ENCODE data around the gene OR51E1.

The OR51E1 gene

GRCh38 chr11:4664786-4665185 lies 21.0 kb downstream of the OR51E1 start:
- no peak overlapping the region for H3K4me2 ChIP-seq (ENCODE audit: insufficient read depth, low read length, poor library complexity, severe bottlenecking)
- H2BK120ac ChIP-seq (ENCODE audit: low read depth, low read length) = no peak overlapping the region
- no peak overlapping the region for H4K91ac ChIP-seq (ENCODE audit: low read depth, low read length, poor library complexity)
- DNase-seq (ENCODE audit: low spot score) = no peak
- H3K4me1 ChIP-seq (ENCODE audit: control insufficient read depth in 2 of 2, insufficient read depth in 1 of 2, low read depth in 1 of 2, low read length in 2 of 2) = no peaks in the 10 kb centered on the region
- H2BK5ac ChIP-seq (ENCODE audit: low read length) = no peak overlapping the region
- H2AK5ac ChIP-seq (ENCODE audit: low read depth, low read length) = no peak overlapping the region
- H3K4me3 ChIP-seq (ENCODE audit: low read length in 2 of 2) = no peak overlapping the region
- H3K27ac ChIP-seq (replicated peaks; ENCODE audit: low read length) = no peak overlapping the region
- no peak overlapping the region for H2BK12ac ChIP-seq (ENCODE audit: low read length)
- no peak overlapping the region for H4K8ac ChIP-seq (ENCODE audit: low read depth, low read length)
- no peak overlapping the region for H3K4ac ChIP-seq (ENCODE audit: low read length)
- H3K36me3 ChIP-seq (replicated peaks in 1 of 2; ENCODE audit: control insufficient read depth in 2 of 2, insufficient read depth in 2 of 2, low read length in 2 of 2) = no peaks in the 10 kb centered on the region
- H3K23ac ChIP-seq (ENCODE audit: low read depth, low read length, poor library complexity) = no peak overlapping the region
- no CpG with 5 or more reads among the region's 3 CpGs for WGBS, 2 donors (ENCODE audit: extremely low coverage in 2 of 2, insufficient read length in 2 of 2, insufficient replicate concordance in 1 of 2)
- no peaks in the 10 kb centered on the region for H3K27me3 ChIP-seq (ENCODE audit: control insufficient read depth in 3 of 3, insufficient read depth in 3 of 3, low read depth in 1 of 3, low read length in 3 of 3)
- no peak overlapping the region for H2AFZ ChIP-seq (ENCODE audit: low read length)
- H3K9me3 ChIP-seq (replicated peaks in 1 of 2; ENCODE audit: control insufficient read depth in 2 of 2, insufficient read depth in 1 of 2, low read depth in 1 of 2, low read length in 2 of 2) = no peaks in the 10 kb centered on the region
- no peak overlapping the region for H3K14ac ChIP-seq (ENCODE audit: low read length)
- no peak overlapping the region for H2BK15ac ChIP-seq (ENCODE audit: low read length)
- no peak overlapping the region for H3K18ac ChIP-seq (ENCODE audit: low read length)
- H3K79me1 ChIP-seq (ENCODE audit: low read depth, low read length) = no peaks in the 10 kb centered on the region
- H3K9ac ChIP-seq (ENCODE audit: low read depth, low read length, poor library complexity) = no peak overlapping the region

- H2AK5ac ChIP-seq (ENCODE audit: low read depth, low read length) = no peak overlapping the region
- H3K27me3 ChIP-seq (ENCODE audit: control insufficient read depth in 3 of 3, insufficient read depth in 3 of 3, low read depth in 1 of 3, low read length in 3 of 3) = no peaks in the 10 kb centered on the region
- H3K23ac ChIP-seq (ENCODE audit: low read depth, low read length, poor library complexity) = no peak overlapping the region
- no peak overlapping the region for H3K27ac ChIP-seq (replicated peaks; ENCODE audit: low read length)
- H4K91ac ChIP-seq (ENCODE audit: low read depth, low read length, poor library complexity) = no peak overlapping the region
- H3K4me1 ChIP-seq (ENCODE audit: control insufficient read depth in 2 of 2, insufficient read depth in 1 of 2, low read depth in 1 of 2, low read length in 2 of 2) = no peaks in the 10 kb centered on the region
- no peak overlapping the region for H3K4ac ChIP-seq (ENCODE audit: low read length)
- no CpG with 5 or more reads among the region's 2 CpGs for WGBS, 2 donors (ENCODE audit: extremely low coverage in 2 of 2, insufficient read length in 2 of 2, insufficient replicate concordance in 1 of 2)
- H4K8ac ChIP-seq (ENCODE audit: low read depth, low read length) = no peak overlapping the region
- no peak overlapping the region for H2BK12ac ChIP-seq (ENCODE audit: low read length)
- no peak overlapping the region for H3K14ac ChIP-seq (ENCODE audit: low read length)
- H3K4me2 ChIP-seq (ENCODE audit: insufficient read depth, low read length, poor library complexity, severe bottlenecking) = no peak overlapping the region
- H3K9me3 ChIP-seq (replicated peaks in 1 of 2; ENCODE audit: control insufficient read depth in 2 of 2, insufficient read depth in 1 of 2, low read depth in 1 of 2, low read length in 2 of 2) = no peaks in the 10 kb centered on the region
- no peak overlapping the region for H2BK5ac ChIP-seq (ENCODE audit: low read length)
- H3K36me3 ChIP-seq (replicated peaks in 1 of 2; ENCODE audit: control insufficient read depth in 2 of 2, insufficient read depth in 2 of 2, low read length in 2 of 2) = no peaks in the 10 kb centered on the region
- H3K4me3 ChIP-seq (ENCODE audit: low read length in 2 of 2) = no peak overlapping the region
- H2AFZ ChIP-seq (ENCODE audit: low read length) = no peak overlapping the region
- no peak overlapping the region for H2BK15ac ChIP-seq (ENCODE audit: low read length)
- no peak overlapping the region for H3K9ac ChIP-seq (ENCODE audit: low read depth, low read length, poor library complexity)
- H3K18ac ChIP-seq (ENCODE audit: low read length) = no peak overlapping the region
- H2BK120ac ChIP-seq (ENCODE audit: low read depth, low read length) = no peak overlapping the region
- H3K79me1 ChIP-seq (ENCODE audit: low read depth, low read length) = no peaks in the 10 kb centered on the region
- DNase-seq (ENCODE audit: low spot score) = no peak
These were observed 21.6 kb downstream of the OR51E1 start for GRCh38 chr11:4665424-4665823.

GRCh38 chr11:4671741-4672140 lies 28.0 kb downstream of the OR51E1 start:
- H4K91ac ChIP-seq (ENCODE audit: low read depth, low read length, poor library complexity) = no peak overlapping the region
- no peaks in the 10 kb centered on the region for H3K27me3 ChIP-seq (ENCODE audit: control insufficient read depth in 3 of 3, insufficient read depth in 3 of 3, low read depth in 1 of 3, low read length in 3 of 3)
- no peak overlapping the region for H3K27ac ChIP-seq (replicated peaks; ENCODE audit: low read length)
- no peaks in the 10 kb centered on the region for H3K4me1 ChIP-seq (ENCODE audit: control insufficient read depth in 2 of 2, insufficient read depth in 1 of 2, low read depth in 1 of 2, low read length in 2 of 2)
- no peaks in the 10 kb centered on the region for H3K79me1 ChIP-seq (ENCODE audit: low read depth, low read length)
- no peak overlapping the region for H3K9ac ChIP-seq (ENCODE audit: low read depth, low read length, poor library complexity)
- no peaks in the 10 kb centered on the region for H3K36me3 ChIP-seq (replicated peaks in 1 of 2; ENCODE audit: control insufficient read depth in 2 of 2, insufficient read depth in 2 of 2, low read length in 2 of 2)
- no CpG with 5 or more reads among the region's 2 CpGs for WGBS, 2 donors (ENCODE audit: extremely low coverage in 2 of 2, insufficient read length in 2 of 2, insufficient replicate concordance in 1 of 2)
- no peak overlapping the region for H2BK12ac ChIP-seq (ENCODE audit: low read length)
- H3K4me3 ChIP-seq (ENCODE audit: low read length in 2 of 2) = no peak overlapping the region
- H3K4me2 ChIP-seq (ENCODE audit: insufficient read depth, low read length, poor library complexity, severe bottlenecking) = no peak overlapping the region
- H3K14ac ChIP-seq (ENCODE audit: low read length) = no peak overlapping the region
- H3K18ac ChIP-seq (ENCODE audit: low read length) = no peak overlapping the region
- H2BK5ac ChIP-seq (ENCODE audit: low read length) = no peak overlapping the region
- no peak for DNase-seq (ENCODE audit: low spot score)
- no peak overlapping the region for H3K23ac ChIP-seq (ENCODE audit: low read depth, low read length, poor library complexity)
- H4K8ac ChIP-seq (ENCODE audit: low read depth, low read length) = no peak overlapping the region
- H2AK5ac ChIP-seq (ENCODE audit: low read depth, low read length) = no peak overlapping the region
- H2BK120ac ChIP-seq (ENCODE audit: low read depth, low read length) = no peak overlapping the region
- no peaks in the 10 kb centered on the region for H3K9me3 ChIP-seq (replicated peaks in 1 of 2; ENCODE audit: control insufficient read depth in 2 of 2, insufficient read depth in 1 of 2, low read depth in 1 of 2, low read length in 2 of 2)
- H2BK15ac ChIP-seq (ENCODE audit: low read length) = no peak overlapping the region
- no peak overlapping the region for H3K4ac ChIP-seq (ENCODE audit: low read length)
- no peak overlapping the region for H2AFZ ChIP-seq (ENCODE audit: low read length)

GRCh38 chr11:4672470-4672869 lies 28.7 kb downstream of the OR51E1 start:
- H3K9ac ChIP-seq (ENCODE audit: low read depth, low read length, poor library complexity) = no peak overlapping the region
- H2AFZ ChIP-seq (ENCODE audit: low read length) = no peak overlapping the region
- no peaks in the 10 kb centered on the region for H3K79me1 ChIP-seq (ENCODE audit: low read depth, low read length)
- no peak overlapping the region for H3K4me3 ChIP-seq (ENCODE audit: low read length in 2 of 2)
- no peak overlapping the region for H2BK15ac ChIP-seq (ENCODE audit: low read length)
- no peak for DNase-seq (ENCODE audit: low spot score)
- no peak overlapping the region for H3K4ac ChIP-seq (ENCODE audit: low read length)
- H2BK12ac ChIP-seq (ENCODE audit: low read length) = no peak overlapping the region
- no peak overlapping the region for H3K23ac ChIP-seq (ENCODE audit: low read depth, low read length, poor library complexity)
- no peaks in the 10 kb centered on the region for H3K4me1 ChIP-seq (ENCODE audit: control insufficient read depth in 2 of 2, insufficient read depth in 1 of 2, low read depth in 1 of 2, low read length in 2 of 2)
- H4K91ac ChIP-seq (ENCODE audit: low read depth, low read length, poor library complexity) = no peak overlapping the region
- no peak overlapping the region for H3K18ac ChIP-seq (ENCODE audit: low read length)
- H3K9me3 ChIP-seq (replicated peaks in 1 of 2; ENCODE audit: control insufficient read depth in 2 of 2, insufficient read depth in 1 of 2, low read depth in 1 of 2, low read length in 2 of 2) = no peaks in the 10 kb centered on the region
- no peaks in the 10 kb centered on the region for H3K36me3 ChIP-seq (replicated peaks in 1 of 2; ENCODE audit: control insufficient read depth in 2 of 2, insufficient read depth in 2 of 2, low read length in 2 of 2)
- H2BK5ac ChIP-seq (ENCODE audit: low read length) = no peak overlapping the region
- WGBS, 2 donors (ENCODE audit: extremely low coverage in 2 of 2, insufficient read length in 2 of 2, insufficient replicate concordance in 1 of 2) = 100% methylated on average over 1 of the region's 3 CpGs; no CpG with 5 or more reads in 1 of the 2 donors
- H2BK120ac ChIP-seq (ENCODE audit: low read depth, low read length) = no peak overlapping the region
- no peak overlapping the region for H4K8ac ChIP-seq (ENCODE audit: low read depth, low read length)
- no peak overlapping the region for H2AK5ac ChIP-seq (ENCODE audit: low read depth, low read length)
- no peaks in the 10 kb centered on the region for H3K27me3 ChIP-seq (ENCODE audit: control insufficient read depth in 3 of 3, insufficient read depth in 3 of 3, low read depth in 1 of 3, low read length in 3 of 3)
- H3K4me2 ChIP-seq (ENCODE audit: insufficient read depth, low read length, poor library complexity, severe bottlenecking) = no peak overlapping the region
- no peak overlapping the region for H3K27ac ChIP-seq (replicated peaks; ENCODE audit: low read length)
- no peak overlapping the region for H3K14ac ChIP-seq (ENCODE audit: low read length)
